ENCODE data around the gene SUSD3.

Gene SUSD3

GRCh38 chr9:93027750-93028149, 30.8 kb upstream of the SUSD3 start:
- no peak for DNase-seq (ENCODE audit: low read depth, low spot score)
- peak overlapping the region; percentile 39; the same call in 1 of the 2 replicates for H3K4me3 ChIP-seq (ENCODE audit: low read length)

DNA sequence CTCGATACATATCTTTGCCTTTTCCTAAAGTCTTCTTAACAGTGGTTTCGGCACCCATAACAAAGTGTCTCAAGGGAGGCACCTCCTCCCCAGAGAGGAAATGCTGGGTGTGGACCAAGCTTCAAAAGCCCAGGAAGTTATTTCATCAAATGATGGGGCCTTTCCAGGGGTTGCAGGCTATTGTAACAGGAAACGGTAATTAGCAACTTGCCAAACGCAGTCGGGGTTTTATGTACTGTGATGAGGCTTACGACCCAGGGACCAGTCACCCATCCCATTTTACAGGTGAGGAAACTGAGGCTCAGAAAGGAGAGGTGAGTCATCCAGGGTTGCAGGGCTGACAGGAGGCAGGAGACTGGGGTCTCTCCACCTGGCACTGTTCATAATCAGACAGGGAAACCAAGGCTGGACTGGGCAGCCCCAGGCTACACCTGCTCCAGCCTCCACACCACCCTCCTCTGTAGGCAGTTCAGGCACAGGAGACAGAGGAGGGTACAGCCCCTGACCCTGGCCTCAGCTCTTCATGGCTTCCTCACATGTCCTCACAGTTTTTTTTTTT, 30.0 kb upstream of the SUSD3 start:
- DNase-seq (ENCODE audit: low read depth, low spot score): peak; percentile 91
- H3K4me3 ChIP-seq (ENCODE audit: low read length): peak overlapping the region; percentile 39

DNA sequence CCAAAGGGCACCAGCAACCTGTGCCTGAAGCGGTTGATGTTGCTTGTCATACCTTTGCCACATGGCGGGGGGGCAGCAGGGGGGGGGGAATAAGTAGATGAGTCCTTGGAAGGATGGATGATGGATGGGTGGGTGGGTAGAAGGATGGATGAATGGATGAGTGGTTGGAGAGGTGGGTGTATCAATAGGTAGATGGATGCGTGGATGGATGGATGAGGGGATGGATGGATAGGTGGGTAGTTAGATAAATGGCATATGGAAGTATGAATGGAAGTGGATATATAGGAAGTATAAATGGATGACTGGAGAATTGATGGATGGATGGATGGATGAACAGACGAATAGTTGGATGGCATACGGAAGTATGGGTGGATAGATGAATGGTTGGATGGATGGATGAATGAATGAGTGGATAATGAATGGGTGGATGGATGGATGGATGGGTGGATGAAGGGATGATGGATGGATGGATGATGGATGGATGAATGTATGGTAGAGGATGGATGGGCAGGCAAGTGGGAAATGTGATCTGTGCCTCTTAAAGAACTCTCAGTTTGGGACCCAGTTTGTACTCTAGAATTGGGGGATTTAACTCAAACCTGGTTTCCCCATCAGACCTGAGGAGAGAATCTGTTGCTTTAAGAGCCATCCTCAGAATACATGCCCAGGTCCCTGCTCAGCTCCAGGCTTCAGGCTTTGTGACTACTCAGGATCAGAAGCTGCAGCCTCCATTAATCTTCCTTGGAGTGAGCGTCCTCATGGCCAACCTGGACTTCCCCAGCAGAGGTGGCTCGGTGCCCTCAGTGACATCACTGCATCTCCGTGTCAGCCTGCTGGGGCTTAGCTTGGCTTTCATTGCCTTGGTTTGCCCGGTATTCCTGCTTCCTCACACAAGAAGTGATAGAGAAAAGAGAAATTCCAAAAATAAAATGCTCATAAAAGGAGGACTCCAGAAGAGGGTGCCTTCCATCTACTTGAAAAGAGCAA, 27.6 kb upstream of the SUSD3 start:
- no peak for DNase-seq (ENCODE audit: low read depth, low spot score)
- no peak overlapping the region for H3K4me3 ChIP-seq (ENCODE audit: low read length)

- H3K4me3 ChIP-seq (ENCODE audit: low read length): no peak overlapping the region
- no peak for DNase-seq (ENCODE audit: low read depth, low spot score)
Measured at GRCh38 chr9:93031629-93032430, 26.7 kb upstream of the SUSD3 start.

GRCh38 chr9:93032545-93032944, 26.0 kb upstream of the SUSD3 start:
- no peak overlapping the region for H3K4me3 ChIP-seq (ENCODE audit: low read length)
- no peak for DNase-seq (ENCODE audit: low read depth, low spot score)

DNA sequence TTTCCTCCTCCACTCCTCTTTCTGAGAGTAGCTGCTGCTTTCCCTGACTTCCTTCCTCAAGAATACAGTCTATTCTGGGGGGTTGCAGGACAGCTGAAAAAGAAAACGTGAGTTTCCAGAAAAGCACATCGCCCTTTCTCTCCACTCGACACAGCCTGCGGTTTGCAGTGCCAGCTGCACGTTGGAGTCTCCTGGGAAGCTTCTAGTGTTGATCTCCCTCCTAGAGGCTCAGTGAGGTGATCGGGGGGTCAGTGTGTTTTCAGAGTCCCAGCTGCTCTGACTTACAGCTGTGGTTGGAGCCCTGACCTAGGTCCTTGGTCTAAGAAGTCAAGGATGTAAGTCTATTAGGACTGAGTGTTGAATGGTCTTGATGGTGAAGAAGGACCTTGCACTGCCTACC, 25.0 kb upstream of the SUSD3 start:
- DNase-seq (ENCODE audit: low read depth, low spot score): no peak
- H3K4me3 ChIP-seq (ENCODE audit: low read length): no peak overlapping the region

DNA sequence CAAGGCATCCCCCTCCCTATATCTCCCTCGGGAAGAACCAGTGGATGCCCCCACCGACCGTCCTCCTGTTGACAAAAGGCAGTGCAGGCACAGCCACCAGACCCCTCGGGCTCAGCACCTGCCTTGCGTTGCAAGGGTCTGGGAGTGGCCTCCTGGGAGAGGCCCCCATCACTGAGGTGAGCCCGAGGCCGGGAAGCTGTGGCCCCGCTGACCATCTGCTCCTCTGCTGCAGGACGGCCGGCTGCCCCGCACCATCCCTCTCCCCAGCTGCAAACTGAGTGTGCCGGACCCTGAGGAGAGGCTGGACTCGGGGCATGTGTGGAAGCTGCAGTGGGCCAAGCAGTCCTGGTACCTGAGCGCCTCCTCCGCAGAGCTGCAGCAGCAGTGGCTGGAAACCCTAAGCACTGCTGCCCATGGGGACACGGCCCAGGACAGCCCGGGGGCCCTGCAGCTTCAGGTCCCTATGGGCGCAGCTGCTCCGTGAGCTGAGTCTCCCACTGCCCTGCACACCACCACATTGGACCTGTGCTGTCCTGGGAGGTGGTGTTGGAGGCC, 23.3 kb upstream of the SUSD3 start:
- H3K4me3 ChIP-seq (ENCODE audit: low read length): no peak overlapping the region
- no peak for DNase-seq (ENCODE audit: low read depth, low spot score)

DNA sequence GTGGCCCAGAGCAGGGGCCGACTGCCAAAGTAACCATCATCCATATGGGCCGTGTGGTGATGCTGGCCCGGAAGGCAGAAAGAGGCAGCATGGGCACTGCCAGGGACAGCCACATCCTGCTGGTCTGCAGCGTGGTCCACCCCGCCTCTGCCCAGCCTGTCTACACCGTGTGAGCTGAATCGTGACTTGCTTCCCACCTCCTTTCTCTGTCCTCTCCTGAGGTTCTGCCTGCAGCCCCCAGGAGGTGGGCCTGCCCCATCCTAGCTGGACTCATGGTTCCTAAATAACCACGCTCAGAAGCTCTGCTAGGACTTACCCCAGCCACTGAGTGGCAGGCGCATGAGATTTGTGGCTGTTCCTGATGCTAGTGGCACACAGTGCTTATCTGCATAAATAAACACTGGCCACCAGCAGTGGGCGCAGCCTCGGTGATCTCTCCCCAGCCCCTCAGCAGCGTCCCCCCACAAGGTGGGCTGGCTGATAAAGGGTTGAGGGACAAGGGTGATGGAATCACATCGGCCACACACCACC, 22.6 kb upstream of the SUSD3 start:
- DNase-seq (ENCODE audit: low read depth, low spot score): no peak
- no peak overlapping the region for H3K4me3 ChIP-seq (ENCODE audit: low read length)

DNA sequence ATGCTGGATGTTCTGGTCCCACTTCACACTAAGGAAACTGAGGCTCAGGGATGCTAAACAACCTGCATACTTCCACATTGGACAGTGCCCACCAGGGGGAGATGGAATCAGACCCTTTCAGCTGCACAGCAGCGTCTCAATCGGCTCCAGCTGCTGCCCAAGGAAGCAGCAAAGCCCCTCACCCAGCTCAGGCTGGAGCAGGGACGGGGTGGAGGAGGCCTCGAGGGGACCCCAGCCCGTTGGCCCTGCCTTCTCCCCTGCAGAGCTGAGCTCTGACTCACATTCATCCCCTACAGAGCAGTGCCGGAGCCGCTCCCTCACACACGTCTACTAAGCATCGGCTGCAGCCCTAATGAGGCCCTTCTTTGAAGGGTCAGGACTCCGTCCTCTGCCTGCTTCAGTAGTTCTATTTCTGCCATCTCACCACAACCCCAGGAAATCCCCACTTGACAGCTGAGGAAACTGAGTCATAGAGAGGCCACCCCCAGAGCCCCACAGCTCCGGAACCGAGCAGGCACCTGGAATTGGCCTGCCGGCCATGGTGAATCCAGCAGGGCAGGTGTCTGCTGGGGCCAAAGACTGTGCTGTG, 21.5 kb upstream of the SUSD3 start:
- no peak for DNase-seq (ENCODE audit: low read depth, low spot score)
- no peak overlapping the region for H3K4me3 ChIP-seq (ENCODE audit: low read length)

DNA sequence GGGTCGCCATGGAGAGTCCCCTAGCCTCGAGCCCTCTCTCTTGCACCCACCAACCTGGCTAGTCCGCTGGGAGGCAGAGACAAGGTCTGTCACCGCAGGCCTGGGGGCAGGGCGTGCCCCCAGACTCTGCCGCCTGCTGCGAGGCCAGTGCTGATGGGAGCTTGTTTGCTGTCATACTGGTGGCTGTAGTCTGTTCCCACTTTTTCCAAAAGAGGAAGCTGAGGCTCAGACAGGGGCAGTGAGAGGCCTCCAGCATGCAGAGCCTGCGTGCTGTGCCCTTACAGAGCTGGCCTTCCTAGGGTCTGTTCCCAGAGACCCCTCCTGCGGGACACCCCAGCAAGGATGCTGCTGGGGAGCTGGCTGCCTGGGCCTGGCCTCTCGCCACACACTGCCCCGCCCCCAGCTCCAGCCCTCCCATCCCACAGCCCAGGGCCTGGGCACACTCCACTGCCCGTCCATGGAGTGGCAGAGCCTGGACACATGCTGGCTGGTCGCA, 21.0 kb upstream of the SUSD3 start:
- H3K4me3 ChIP-seq (ENCODE audit: low read length): no peak overlapping the region
- no peak for DNase-seq (ENCODE audit: low read depth, low spot score)

DNA sequence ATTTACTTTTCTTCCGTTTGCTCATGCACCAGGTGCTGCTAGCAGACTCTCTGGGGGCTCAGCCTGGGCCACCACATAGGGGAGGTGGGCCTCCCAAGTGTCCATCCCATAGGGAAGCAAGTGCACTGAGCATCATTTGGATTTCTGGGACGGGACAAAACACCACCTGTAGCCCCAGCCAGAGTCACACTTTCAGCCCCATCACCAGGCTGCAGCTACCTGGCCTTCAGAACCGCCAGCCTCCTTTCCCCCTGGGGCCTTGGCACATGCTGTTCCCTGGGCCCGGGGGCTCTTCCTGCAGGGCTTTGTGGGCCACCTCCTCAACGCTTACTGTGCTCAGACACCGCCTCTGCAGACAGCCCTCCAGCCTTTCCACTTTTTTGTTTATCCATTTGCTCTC, 19.6 kb upstream of the SUSD3 start:
- no peak overlapping the region for H3K4me3 ChIP-seq (ENCODE audit: low read length)
- no peak for DNase-seq (ENCODE audit: low read depth, low spot score)

- H3K4me3 ChIP-seq (ENCODE audit: low read length): no peak overlapping the region
- no peak for DNase-seq (ENCODE audit: low read depth, low spot score)
Measured at GRCh38 chr9:93039456-93039855, 19.0 kb upstream of the SUSD3 start.

DNA sequence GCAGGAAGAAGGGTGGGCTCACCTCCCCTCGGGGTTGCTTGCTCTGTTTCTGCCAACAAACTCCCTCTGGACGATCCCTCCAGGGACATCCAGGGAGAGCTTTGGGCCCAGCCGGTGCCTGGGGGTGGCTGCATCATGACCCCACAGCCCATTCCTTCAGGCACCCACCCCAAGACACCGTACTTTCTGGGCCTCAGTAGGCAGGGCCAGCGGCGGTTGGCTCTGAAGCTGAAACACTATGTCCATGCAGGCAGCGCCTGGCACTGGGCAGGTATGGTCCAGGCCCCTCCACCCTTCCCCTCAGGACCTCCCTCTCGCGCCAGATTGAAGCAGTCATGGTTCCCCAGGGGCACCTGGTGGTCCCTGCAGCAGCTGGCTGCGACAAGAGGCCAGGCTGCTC, 18.5 kb upstream of the SUSD3 start:
- DNase-seq (ENCODE audit: low read depth, low spot score): no peak

DNA sequence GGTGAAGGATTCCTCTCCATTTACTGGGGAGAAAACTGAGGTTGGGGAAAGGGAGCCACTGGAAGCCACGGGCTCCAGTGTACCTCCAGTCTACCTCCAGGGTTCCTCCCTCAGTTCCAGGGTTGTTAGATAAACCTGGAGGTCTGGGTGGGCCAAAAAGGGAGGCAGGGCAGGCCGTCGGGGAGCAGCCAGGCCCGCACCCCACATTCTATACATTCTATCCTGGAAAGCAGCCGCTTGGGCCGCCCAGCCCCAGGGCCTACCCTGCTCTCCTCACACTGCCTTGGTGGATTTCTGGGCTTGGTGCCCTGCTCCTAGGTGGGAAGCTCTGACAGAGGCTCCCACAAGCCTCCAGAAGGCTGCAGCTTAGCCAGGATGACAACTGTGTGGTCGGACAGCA, 18.1 kb upstream of the SUSD3 start:
- no peak overlapping the region for H3K4me3 ChIP-seq (ENCODE audit: low read length)
- DNase-seq (ENCODE audit: low read depth, low spot score): no peak

More for the DNA sequence above, 18.5 kb upstream of the SUSD3 start:
- no peak overlapping the region for H3K4me3 ChIP-seq (ENCODE audit: low read length)

DNA sequence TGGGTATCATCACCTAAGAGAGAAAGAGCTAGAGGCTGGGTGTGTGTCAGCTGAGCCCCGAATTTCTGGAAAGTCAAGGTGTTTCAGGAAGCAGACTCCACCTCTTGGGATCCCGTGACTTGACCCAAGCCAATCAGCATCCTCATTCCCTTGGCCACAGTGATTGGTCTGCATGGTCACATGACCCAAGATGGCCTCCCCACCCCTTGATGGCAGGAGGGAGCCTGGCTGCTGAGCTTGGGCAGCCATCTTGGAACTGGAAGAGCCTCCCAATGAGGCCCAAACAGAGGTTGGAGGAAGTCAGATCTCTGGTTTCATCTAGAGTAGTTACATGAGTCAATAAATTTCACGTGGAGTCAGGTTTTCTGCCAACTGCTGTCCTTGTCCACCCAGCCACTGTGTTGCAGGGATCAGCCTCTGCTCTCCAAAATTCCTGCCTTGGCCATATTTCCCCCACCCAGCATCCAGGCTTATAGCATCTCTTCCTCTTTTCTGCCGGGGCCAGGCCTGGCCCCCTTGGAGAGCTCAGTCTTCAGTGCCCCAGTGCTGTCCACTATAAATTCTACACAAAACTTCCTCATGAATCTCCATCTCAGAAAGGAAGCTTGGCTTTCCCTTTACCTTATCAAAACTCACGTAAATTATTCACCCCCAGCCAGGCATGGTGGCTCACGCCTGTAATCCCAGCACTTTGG, 17.2 kb upstream of the SUSD3 start:
- no peak overlapping the region for H3K4me3 ChIP-seq (ENCODE audit: low read length)
- DNase-seq (ENCODE audit: low read depth, low spot score): no peak

- H3K4me3 ChIP-seq (ENCODE audit: low read length): no peak overlapping the region
- DNase-seq (ENCODE audit: low read depth, low spot score): no peak
Measured at GRCh38 chr9:93043122-93043521, 15.4 kb upstream of the SUSD3 start.

GRCh38 chr9:93045521-93045920, 13.0 kb upstream of the SUSD3 start:
- no peak for DNase-seq (ENCODE audit: low read depth, low spot score)
- H3K4me3 ChIP-seq (ENCODE audit: low read length): no peak overlapping the region
